Fibroblast of lung (primary cell): Measurements from ENCODE around the gene MEIS2. TPM values are rescaled to one million over a fixed set of nuclear protein-coding genes. Genes with fewer than 3 reads are reported as not detected.

Experiments used
- DNase-seq, 2 donors: peaks; one replicate each; pipeline versions ENCODE4 v3.0.0 to v3.0.0-alpha.2; 2010; ENCODE audit warnings: low read depth in 2 of 2
- H2AFZ ChIP-seq: 2 replicates; pipeline ENCODE4 v1.5.1; 2012; ENCODE audit warnings: low read length, control low read depth, inconsistent platforms
- H3K27ac ChIP-seq: 2 replicates; pipeline ENCODE4 v1.5.1; 2011; ENCODE audit warnings: low read length, control low read depth; ENCODE audit not compliant: insufficient read depth
- H3K27me3 ChIP-seq: 2 replicates; pipeline ENCODE4 v1.5.1; 2011; ENCODE audit warnings: mild to moderate bottlenecking, low read length; ENCODE audit not compliant: control insufficient read depth, insufficient read depth
- H3K36me3 ChIP-seq: 2 replicates; pipeline ENCODE4 v1.5.1; 2011; ENCODE audit warnings: low read length; ENCODE audit not compliant: control insufficient read depth, insufficient read depth
- H3K4me1 ChIP-seq: 2 replicates; pipeline ENCODE4 v1.5.1; 2011; ENCODE audit warnings: low read length; ENCODE audit not compliant: control insufficient read depth, insufficient read depth; ENCODE audit errors: extremely low read depth
- H3K4me2 ChIP-seq: 2 replicates; pipeline ENCODE4 v1.5.1; 2011; ENCODE audit warnings: low read length, control low read depth; ENCODE audit not compliant: insufficient read depth; ENCODE audit errors: extremely low read depth
- H3K4me3 ChIP-seq, 4 experiments: fragments of 200-600 bp in 1 of 4; sonication (generic) in 1 of 4; replicated peaks in 1 of 4; 2 replicates each; pipeline ENCODE4 v1.5.1; 2011 to 2016; ENCODE audit warnings: low read length in 4 of 4, low read depth in 3 of 4, mild to moderate bottlenecking in 3 of 4, control low read depth in 2 of 4, inconsistent platforms in 1 of 4, mixed read lengths in 1 of 4; ENCODE audit not compliant: insufficient read depth in 1 of 4; ENCODE audit errors: control extremely low read depth in 1 of 4
- H3K79me2 ChIP-seq: 2 replicates; pipeline ENCODE4 v1.5.1; 2012; ENCODE audit warnings: mild to moderate bottlenecking, low read length, inconsistent platforms; ENCODE audit not compliant: control insufficient read depth, insufficient read depth
- H3K9ac ChIP-seq: 2 replicates; pipeline ENCODE4 v1.5.1; 2011; ENCODE audit warnings: mild to moderate bottlenecking, low read length, control low read depth; ENCODE audit not compliant: insufficient read depth
- H3K9me3 ChIP-seq: 2 replicates; pipeline ENCODE4 v1.5.1; 2012; ENCODE audit warnings: low read depth, low read length; ENCODE audit not compliant: control insufficient read depth, insufficient read depth
- H4K20me1 ChIP-seq: 2 replicates; pipeline ENCODE4 v1.5.1; 2011; ENCODE audit warnings: low read length; ENCODE audit not compliant: control insufficient read depth, insufficient read depth; ENCODE audit errors: extremely low read depth
- EZH2 ChIP-seq: IDR thresholded peaks from 2 replicates; pipeline ENCODE4 v1.5.1; 2012; ENCODE audit warnings: low read length, control low read depth, mild to moderate bottlenecking; ENCODE audit errors: missing control alignments
- polyA plus RNA-seq, 2 donors: library from polyadenylated mRNA; depleted of rRNA in 1 of 2; stranded (reverse) in 1 of 2; unstranded in 1 of 2; fragments of >200 nt; gene quantifications; 2 replicates each; pipeline ENCODE4 v1.2.1, GENCODE V29; 2011 to 2012; ENCODE audit warnings: missing spikeins in 1 of 2
- total RNA-seq: library from RNA; depleted of rRNA; stranded (reverse); fragments of >200 nt; gene quantifications from 2 replicates; pipeline ENCODE4 v1.2.1, GENCODE V29; 2014
- TF ChIP-seq, protein P1 (sequence below), 2 donors: IDR thresholded peaks in 1 of 2; conservative IDR thresholded peaks in 1 of 2; 1 replicate in 1 of 2; 2 replicates in 1 of 2; pipeline ENCODE4 v1.5.1; 2011 to 2012; ENCODE audit warnings: low read length in 2 of 2, control low read depth in 1 of 2, inconsistent platforms in 1 of 2, low read depth in 1 of 2, mild to moderate bottlenecking in 1 of 2

The MEIS2 gene
- total and polyA plus RNA-seq, 2 donors (not counting 1 experiment from before 2014, with no cell fraction given) = 31.0 to 37.1 TPM

DNA sequence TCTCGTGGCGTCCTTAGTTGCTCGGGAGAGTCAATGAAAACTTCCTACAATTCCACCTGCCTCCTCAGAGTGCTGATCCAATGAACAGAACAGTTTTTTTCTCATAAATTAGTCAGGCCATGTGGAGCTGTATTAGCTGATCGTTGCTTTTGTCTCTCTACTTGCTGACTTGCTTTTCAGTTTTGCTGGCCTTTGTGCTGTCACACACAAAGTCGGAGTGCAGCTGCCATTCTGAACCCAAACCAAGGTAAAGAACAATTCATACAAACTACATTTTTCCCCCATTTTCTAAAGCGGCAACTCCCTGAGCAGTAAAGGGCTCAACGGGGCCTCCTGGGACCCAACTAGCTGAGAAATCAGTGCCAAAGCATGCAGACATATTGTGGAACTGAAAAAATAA is 43.1 kb downstream of the MEIS2 start:
- Histone ChIP-seq H3K9ac (no peak overlapping the region), H3K79me2 (no peaks in the 10 kb centered on the region), H3K36me3 (no peaks in the 10 kb centered on the region), H4K20me1 (no peaks in the 10 kb centered on the region), H3K4me3 (no peak overlapping the region), H3K27ac (no peak overlapping the region), H3K9me3 (no peaks in the 10 kb centered on the region), H3K4me1 (no peaks in the 10 kb centered on the region), H3K27me3 (no peaks in the 10 kb centered on the region), H3K4me2 (no peak overlapping the region), H2AFZ (no peak overlapping the region)
- no peak for DNase-seq
- TF ChIP-seq EZH2 = no peak
- TF ChIP-seq, protein P1, sequence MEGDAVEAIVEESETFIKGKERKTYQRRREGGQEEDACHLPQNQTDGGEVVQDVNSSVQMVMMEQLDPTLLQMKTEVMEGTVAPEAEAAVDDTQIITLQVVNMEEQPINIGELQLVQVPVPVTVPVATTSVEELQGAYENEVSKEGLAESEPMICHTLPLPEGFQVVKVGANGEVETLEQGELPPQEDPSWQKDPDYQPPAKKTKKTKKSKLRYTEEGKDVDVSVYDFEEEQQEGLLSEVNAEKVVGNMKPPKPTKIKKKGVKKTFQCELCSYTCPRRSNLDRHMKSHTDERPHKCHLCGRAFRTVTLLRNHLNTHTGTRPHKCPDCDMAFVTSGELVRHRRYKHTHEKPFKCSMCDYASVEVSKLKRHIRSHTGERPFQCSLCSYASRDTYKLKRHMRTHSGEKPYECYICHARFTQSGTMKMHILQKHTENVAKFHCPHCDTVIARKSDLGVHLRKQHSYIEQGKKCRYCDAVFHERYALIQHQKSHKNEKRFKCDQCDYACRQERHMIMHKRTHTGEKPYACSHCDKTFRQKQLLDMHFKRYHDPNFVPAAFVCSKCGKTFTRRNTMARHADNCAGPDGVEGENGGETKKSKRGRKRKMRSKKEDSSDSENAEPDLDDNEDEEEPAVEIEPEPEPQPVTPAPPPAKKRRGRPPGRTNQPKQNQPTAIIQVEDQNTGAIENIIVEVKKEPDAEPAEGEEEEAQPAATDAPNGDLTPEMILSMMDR (conservative IDR thresholded peaks at IDR 0.05 in 1 of 2, IDR thresholded peaks at IDR 0.05 in 1 of 2; ENCODE audit: low read depth in 1 of 2, low read length in 2 of 2) = no peak

DNA sequence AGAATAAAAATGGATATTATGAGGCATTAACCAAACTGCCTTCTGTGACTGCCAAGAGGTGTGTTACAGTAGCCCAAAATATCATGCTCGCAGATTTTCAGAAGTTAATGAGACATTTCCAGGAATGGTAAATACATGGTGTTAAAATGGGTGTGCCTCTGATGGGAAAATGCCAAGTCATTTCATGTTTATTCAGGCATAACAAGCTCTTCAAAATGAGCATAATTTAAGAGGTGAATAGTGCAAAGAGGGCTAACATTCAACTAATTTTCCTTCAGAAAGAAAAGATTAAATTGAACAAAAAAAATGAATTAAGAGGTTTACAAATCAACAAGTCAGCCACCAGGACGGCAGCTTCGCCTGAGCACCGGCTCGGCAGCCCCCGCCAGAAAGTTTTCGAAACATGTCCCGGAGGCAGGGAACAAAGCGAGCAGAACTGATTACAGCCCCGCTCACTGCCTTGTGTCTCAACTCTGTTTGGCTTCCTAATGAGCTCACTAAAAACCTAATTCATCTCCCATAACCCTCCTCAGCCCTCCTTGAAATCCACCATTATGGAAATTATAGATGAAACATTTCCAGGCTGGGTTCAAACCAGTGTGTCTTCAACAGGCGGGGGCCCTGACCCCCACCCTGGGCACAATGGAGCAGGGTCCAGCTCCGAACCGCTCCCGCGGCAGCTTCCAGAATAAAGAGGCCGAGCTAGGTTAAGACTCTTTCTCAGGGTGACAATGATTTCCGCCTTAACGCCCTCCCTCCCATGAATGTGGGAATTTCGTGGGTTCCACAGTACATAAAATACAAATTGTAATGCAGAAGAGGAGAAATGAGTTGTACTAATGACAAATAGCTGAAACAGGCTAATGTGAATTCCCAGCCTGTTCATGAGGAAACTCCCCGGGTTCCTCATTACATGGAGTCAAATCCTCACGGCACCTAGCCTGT is 43.9 kb downstream of the MEIS2 start:
- no peak overlapping the region for H2AFZ ChIP-seq
- no peaks in the 10 kb centered on the region for H3K4me1 ChIP-seq
- no peak overlapping the region for H3K4me3 ChIP-seq
- H3K9ac ChIP-seq = no peak overlapping the region
- no peaks in the 10 kb centered on the region for H3K9me3 ChIP-seq
- TF ChIP-seq, protein P1 (conservative IDR thresholded peaks at IDR 0.05 in 1 of 2, IDR thresholded peaks at IDR 0.05 in 1 of 2; ENCODE audit: low read depth in 1 of 2, low read length in 2 of 2) = no peak
- no peak for TF ChIP-seq EZH2
- DNase-seq = peak in 1 of 2 donors; percentile 73
- no peaks in the 10 kb centered on the region for H3K27me3 ChIP-seq
- H3K27ac ChIP-seq = no peak overlapping the region
- no peaks in the 10 kb centered on the region for H3K36me3 ChIP-seq
- no peak overlapping the region for H3K4me2 ChIP-seq
- H4K20me1 ChIP-seq = no peaks in the 10 kb centered on the region
- no peaks in the 10 kb centered on the region for H3K79me2 ChIP-seq

DNA sequence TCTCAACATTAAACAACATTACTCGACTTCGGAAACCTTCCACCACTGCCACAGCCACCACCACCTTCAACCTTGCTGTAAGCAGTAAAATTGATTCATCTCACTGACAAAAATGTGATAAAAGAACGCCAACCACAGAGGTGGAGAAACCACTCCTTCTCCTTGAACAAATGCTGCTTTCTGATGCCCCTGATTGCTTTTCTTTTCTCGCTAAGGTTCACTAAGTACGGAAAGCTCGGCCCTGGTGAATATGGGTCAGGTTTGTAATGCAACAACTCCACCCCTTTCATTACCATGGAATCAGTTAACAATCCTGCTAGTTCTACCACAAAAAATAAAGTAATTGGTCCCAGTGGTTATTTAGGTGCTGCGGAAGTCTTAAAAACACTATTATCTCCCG is 44.9 kb downstream of the MEIS2 start:
- TF ChIP-seq EZH2 = no peak
- TF ChIP-seq, protein P1 (conservative IDR thresholded peaks at IDR 0.05 in 1 of 2, IDR thresholded peaks at IDR 0.05 in 1 of 2; ENCODE audit: low read depth in 1 of 2, low read length in 2 of 2) = no peak
- peak in 1 of 2 donors; percentile 42 for DNase-seq
- H3K4me1 ChIP-seq = no peaks in the 10 kb centered on the region
- H3K9me3 ChIP-seq = no peaks in the 10 kb centered on the region
- no peak overlapping the region for H3K9ac ChIP-seq
- no peak overlapping the region for H3K4me2 ChIP-seq
- H2AFZ ChIP-seq = no peak overlapping the region
- peaks cover under 1% of the 10 kb centered on the region for H3K79me2 ChIP-seq
- no peaks in the 10 kb centered on the region for H3K27me3 ChIP-seq
- no peaks in the 10 kb centered on the region for H3K36me3 ChIP-seq
- no peak overlapping the region for H3K27ac ChIP-seq
- H4K20me1 ChIP-seq = no peaks in the 10 kb centered on the region
- no peak overlapping the region for H3K4me3 ChIP-seq
